22Rv1 (cell line): ENCODE data around the gene ELOVL2.

ENCODE experiments used
- ZFX ChIP-seq: fragments of 450-650 bp; IDR thresholded peaks from 2 replicates; pipeline ENCODE4 v1.6.1; 2017; ENCODE audit warnings: antibody characterized with exemption, borderline replicate concordance
- TF ChIP-seq, protein P1 (sequence below): fragments of 450-650 bp; IDR thresholded peaks from 2 replicates; pipeline ENCODE4 v1.5.1; 2017; ENCODE audit warnings: mild to moderate bottlenecking

DNA sequence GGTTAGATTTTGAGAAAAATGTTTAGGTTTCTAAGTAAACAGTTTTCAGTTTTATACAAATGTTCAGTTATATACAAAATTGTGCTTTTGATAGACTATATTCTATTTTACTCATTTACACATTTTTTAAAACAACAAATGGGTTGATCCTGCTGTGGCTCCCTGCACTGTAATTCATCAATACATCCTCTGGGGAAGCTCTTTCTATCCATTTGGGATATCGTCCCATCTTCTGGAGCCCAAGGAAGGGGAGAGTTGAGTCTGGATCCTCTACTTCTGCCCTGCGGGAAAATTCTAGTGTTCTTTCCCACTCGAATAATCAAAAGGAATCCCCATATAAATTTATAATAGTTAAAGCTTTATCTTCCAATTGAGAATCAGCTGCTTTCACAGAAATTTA is 82.3 kb downstream of the ELOVL2 start:
- TF ChIP-seq, protein P1, sequence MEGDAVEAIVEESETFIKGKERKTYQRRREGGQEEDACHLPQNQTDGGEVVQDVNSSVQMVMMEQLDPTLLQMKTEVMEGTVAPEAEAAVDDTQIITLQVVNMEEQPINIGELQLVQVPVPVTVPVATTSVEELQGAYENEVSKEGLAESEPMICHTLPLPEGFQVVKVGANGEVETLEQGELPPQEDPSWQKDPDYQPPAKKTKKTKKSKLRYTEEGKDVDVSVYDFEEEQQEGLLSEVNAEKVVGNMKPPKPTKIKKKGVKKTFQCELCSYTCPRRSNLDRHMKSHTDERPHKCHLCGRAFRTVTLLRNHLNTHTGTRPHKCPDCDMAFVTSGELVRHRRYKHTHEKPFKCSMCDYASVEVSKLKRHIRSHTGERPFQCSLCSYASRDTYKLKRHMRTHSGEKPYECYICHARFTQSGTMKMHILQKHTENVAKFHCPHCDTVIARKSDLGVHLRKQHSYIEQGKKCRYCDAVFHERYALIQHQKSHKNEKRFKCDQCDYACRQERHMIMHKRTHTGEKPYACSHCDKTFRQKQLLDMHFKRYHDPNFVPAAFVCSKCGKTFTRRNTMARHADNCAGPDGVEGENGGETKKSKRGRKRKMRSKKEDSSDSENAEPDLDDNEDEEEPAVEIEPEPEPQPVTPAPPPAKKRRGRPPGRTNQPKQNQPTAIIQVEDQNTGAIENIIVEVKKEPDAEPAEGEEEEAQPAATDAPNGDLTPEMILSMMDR: no peak
- TF ChIP-seq ZFX: no peak
